Keratinocyte (primary cell): ENCODE measurements around the gene ARFGEF3.

Experiments
- CTCF ChIP-seq, 3 experiments: IDR thresholded peaks in 1 of 3; conservative IDR thresholded peaks in 1 of 3; optimal IDR thresholded peaks in 1 of 3; 2 replicates in 2 of 3; 3 replicates in 1 of 3; pipeline versions ENCODE3 to v1.5.1; 2011; ENCODE audit warnings: low read length in 3 of 3, mild to moderate bottlenecking in 3 of 3, moderate library complexity in 2 of 3, control low read depth in 1 of 3, inconsistent platforms in 1 of 3; ENCODE audit not compliant: insufficient read depth in 2 of 3; ENCODE audit errors: extremely low read depth in 1 of 3
- EZH2 ChIP-seq: IDR thresholded peaks from one replicate; pipeline ENCODE4 v1.6.1; 2012; ENCODE audit warnings: inconsistent platforms, mild to moderate bottlenecking, low read length, moderate library complexity

- TF ChIP-seq CTCF (optimal IDR thresholded peaks at IDR 0.05 in 1 of 3, IDR thresholded peaks at IDR 0.05 in 1 of 3, conservative IDR thresholded peaks at IDR 0.05 in 1 of 3; ENCODE audit: extremely low read depth in 1 of 3, insufficient read depth in 2 of 3, low read length in 3 of 3) (no peak), EZH2 (no peak)
These were observed 35.8 kb downstream of the ARFGEF3 start for GRCh38 chr6:138197570-138197969.
